ENCODE results near the gene AP1S2. TPM values are rescaled to one million over a fixed set of nuclear protein-coding genes. Genes with fewer than 3 reads are reported as not detected.
A peak's percentile ranks its signal among the peaks of the same experiment; 100 is the strongest.

Gene AP1S2
- total and polyA plus RNA-seq, 10 of the 15 experiments (the other 5 are each of a cell fraction or from before 2014, with no cell fraction given), result 25.6 to 105 (median 50.7) TPM

GRCh38 chrX:15789979-15790768, 64.4 kb downstream of the AP1S2 start, which contains the start of gene ZRSR2 (continued):
- TF ChIP-seq ZBTB11 (CRISPR knock-in tag; IDR thresholded peaks at IDR 0.05) (no peak), HDAC6 (IDR thresholded peaks at IDR 0.05; ENCODE audit: unreplicated experiment) (no peak), CHD1 (IDR thresholded peaks at IDR 0.05; ENCODE audit: low read depth, low read length) (no peak), NBN (IDR thresholded peaks at IDR 0.05) (peak; percentile 73), RB1 (IDR thresholded peaks at IDR 0.05; ENCODE audit: borderline replicate concordance) (no peak), ESRRA (IDR thresholded peaks at IDR 0.05; ENCODE audit: low read length) (no peak), BCLAF1 (IDR thresholded peaks at IDR 0.05) (no peak), TCF3 (IDR thresholded peaks at IDR 0.05; ENCODE audit: borderline replicate concordance, insufficient read depth, low read depth, low read length) (no peak), BMI1 (IDR thresholded peaks at IDR 0.05; ENCODE audit: borderline replicate concordance) (peak; percentile 38; the same call in 1 of the 2 replicates), SMAD5 (IDR thresholded peaks at IDR 0.05; ENCODE audit: low read depth) (peak; percentile 50; the same call in 1 of the 2 replicates), ZNF217 (IDR thresholded peaks at IDR 0.05) (no peak), NFXL1 (IDR thresholded peaks at IDR 0.05; ENCODE audit: borderline replicate concordance) (no peak), IKZF2 (IDR thresholded peaks at IDR 0.05) (peak; percentile 24 to 39; a peak in 1 of 4 replicates), CHD2 (IDR thresholded peaks at IDR 0.05; ENCODE audit: borderline replicate concordance, low read depth, low read length) (no peak; the same call in 1 of the 2 replicates), RCOR1 (conservative IDR thresholded peaks at IDR 0.05; ENCODE audit: low read depth, low read length) (peak; percentile 81; the same call in 1 of the 2 replicates), EZH2 (IDR thresholded peaks at IDR 0.05; ENCODE audit: borderline replicate concordance, control insufficient read depth, low read depth, low read length) (no peak)
- TF ChIP-seq, protein P1, sequence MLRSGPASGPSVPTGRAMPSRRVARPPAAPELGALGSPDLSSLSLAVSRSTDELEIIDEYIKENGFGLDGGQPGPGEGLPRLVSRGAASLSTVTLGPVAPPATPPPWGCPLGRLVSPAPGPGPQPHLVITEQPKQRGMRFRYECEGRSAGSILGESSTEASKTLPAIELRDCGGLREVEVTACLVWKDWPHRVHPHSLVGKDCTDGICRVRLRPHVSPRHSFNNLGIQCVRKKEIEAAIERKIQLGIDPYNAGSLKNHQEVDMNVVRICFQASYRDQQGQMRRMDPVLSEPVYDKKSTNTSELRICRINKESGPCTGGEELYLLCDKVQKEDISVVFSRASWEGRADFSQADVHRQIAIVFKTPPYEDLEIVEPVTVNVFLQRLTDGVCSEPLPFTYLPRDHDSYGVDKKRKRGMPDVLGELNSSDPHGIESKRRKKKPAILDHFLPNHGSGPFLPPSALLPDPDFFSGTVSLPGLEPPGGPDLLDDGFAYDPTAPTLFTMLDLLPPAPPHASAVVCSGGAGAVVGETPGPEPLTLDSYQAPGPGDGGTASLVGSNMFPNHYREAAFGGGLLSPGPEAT (IDR thresholded peaks at IDR 0.05; ENCODE audit: low read depth), result peak; percentile 78
- TF ChIP-seq, protein P2, sequence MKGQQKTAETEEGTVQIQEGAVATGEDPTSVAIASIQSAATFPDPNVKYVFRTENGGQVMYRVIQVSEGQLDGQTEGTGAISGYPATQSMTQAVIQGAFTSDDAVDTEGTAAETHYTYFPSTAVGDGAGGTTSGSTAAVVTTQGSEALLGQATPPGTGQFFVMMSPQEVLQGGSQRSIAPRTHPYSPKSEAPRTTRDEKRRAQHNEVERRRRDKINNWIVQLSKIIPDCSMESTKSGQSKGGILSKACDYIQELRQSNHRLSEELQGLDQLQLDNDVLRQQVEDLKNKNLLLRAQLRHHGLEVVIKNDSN (IDR thresholded peaks at IDR 0.05; ENCODE audit: borderline replicate concordance, extremely low read length, insufficient read depth, low read depth, low read length), result no peak
- TF ChIP-seq, protein P3, sequence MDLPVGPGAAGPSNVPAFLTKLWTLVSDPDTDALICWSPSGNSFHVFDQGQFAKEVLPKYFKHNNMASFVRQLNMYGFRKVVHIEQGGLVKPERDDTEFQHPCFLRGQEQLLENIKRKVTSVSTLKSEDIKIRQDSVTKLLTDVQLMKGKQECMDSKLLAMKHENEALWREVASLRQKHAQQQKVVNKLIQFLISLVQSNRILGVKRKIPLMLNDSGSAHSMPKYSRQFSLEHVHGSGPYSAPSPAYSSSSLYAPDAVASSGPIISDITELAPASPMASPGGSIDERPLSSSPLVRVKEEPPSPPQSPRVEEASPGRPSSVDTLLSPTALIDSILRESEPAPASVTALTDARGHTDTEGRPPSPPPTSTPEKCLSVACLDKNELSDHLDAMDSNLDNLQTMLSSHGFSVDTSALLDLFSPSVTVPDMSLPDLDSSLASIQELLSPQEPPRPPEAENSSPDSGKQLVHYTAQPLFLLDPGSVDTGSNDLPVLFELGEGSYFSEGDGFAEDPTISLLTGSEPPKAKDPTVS (IDR thresholded peaks at IDR 0.05; ENCODE audit: low read depth, low read length), result no peak

Data from GM12878 (cell line).